HepG2 (cell line): ENCODE measurements around the gene CDH2. TPM values are rescaled to one million over a fixed set of nuclear protein-coding genes. Genes with fewer than 3 reads are reported as not detected.

ENCODE experiments used
- BRCA1 ChIP-seq: sonication (generic); formaldehyde crosslinking; IDR thresholded peaks from 2 replicates; pipeline ENCODE4 v1.4.0; 2020; ENCODE audit warnings: missing genetic modification reagents
- CC2D1A ChIP-seq: sonication (generic); formaldehyde crosslinking; IDR thresholded peaks from 2 replicates; pipeline ENCODE4 v1.8.1; 2023; ENCODE audit warnings: mild to moderate bottlenecking, missing genetic modification reagents
- GATAD2A ChIP-seq: IDR thresholded peaks from 2 replicates; pipeline ENCODE4 v1.6.1; 2016
- MAFF ChIP-seq: IDR thresholded peaks from 2 replicates; pipeline ENCODE4 v1.6.1; 2011; ENCODE audit warnings: low read depth, low read length, improper control_type of control experiment
- MZF1 ChIP-seq: sonication (generic); formaldehyde crosslinking; IDR thresholded peaks from 2 replicates; pipeline ENCODE4 v1.8.1; 2023; ENCODE audit warnings: mild to moderate bottlenecking, missing genetic modification reagents, borderline replicate concordance
- ONECUT2 ChIP-seq: sonication (generic); formaldehyde crosslinking; IDR thresholded peaks from 2 replicates; pipeline ENCODE4 v1.4.0; 2020; ENCODE audit warnings: missing genetic modification reagents
- RARA ChIP-seq: IDR thresholded peaks from 2 replicates; pipeline ENCODE4 v1.6.1; 2016; ENCODE audit warnings: missing genetic modification reagents, missing compliant biosample characterization
- REL ChIP-seq: sonication (generic); formaldehyde crosslinking; conservative IDR thresholded peaks from 2 replicates; pipeline ENCODE4 v1.8.0; 2022; ENCODE audit warnings: mild to moderate bottlenecking, missing genetic modification reagents, moderate library complexity
- SIX1 ChIP-seq: sonication (generic); formaldehyde crosslinking; IDR thresholded peaks from 2 replicates; pipeline ENCODE4 v1.4.0; 2020; ENCODE audit warnings: missing genetic modification reagents, borderline replicate concordance
- SP4 ChIP-seq: sonication (generic); formaldehyde crosslinking; IDR thresholded peaks from 2 replicates; pipeline ENCODE4 v1.8.1; 2023; ENCODE audit warnings: mild to moderate bottlenecking, missing genetic modification reagents
- ZBTB7A ChIP-seq: sonication (generic); formaldehyde crosslinking; IDR thresholded peaks from 2 replicates; pipeline ENCODE4 v1.8.0; 2022; ENCODE audit warnings: mild to moderate bottlenecking, missing genetic modification reagents
- ZFY ChIP-seq: sonication (generic); formaldehyde crosslinking; IDR thresholded peaks from 2 replicates; pipeline ENCODE4 v1.4.0; 2020; ENCODE audit warnings: missing genetic modification reagents
- ZNF749 ChIP-seq: sonication (generic); formaldehyde crosslinking; IDR thresholded peaks from 2 replicates; pipeline ENCODE4 v1.8.0; 2022; ENCODE audit warnings: mild to moderate bottlenecking, missing genetic modification reagents, moderate library complexity, borderline replicate concordance
- polyA plus RNA-seq, 8 experiments: library from polyadenylated mRNA; depleted of rRNA in 3 of 8; stranded (reverse) in 7 of 8; unstranded in 1 of 8; fragments of >200 nt; fragmentation: Illumina TruSeq in 4 of 8; extraction: Trizol in 4 of 8; gene quantifications; 2 replicates each; pipeline versions ENCODE4 v1.2.1 to v1.2.3, GENCODE V29; 2011 to 2016; ENCODE audit warnings: low read depth in 4 of 8, missing spikeins in 1 of 8, mixed read lengths in 1 of 8; ENCODE audit not compliant: insufficient read depth in 1 of 8
- total RNA-seq, 5 experiments: library from RNA; depleted of rRNA; stranded (reverse); fragments of >200 nt; fragmentation: Illumina TruSeq; extraction: Trizol; gene quantifications; 2 replicates each; pipeline ENCODE4 v1.2.3, GENCODE V29; 2016; ENCODE audit warnings: low read depth in 1 of 5
- TF ChIP-seq, protein P1 (sequence below), 2 experiments: sonication (generic) in 1 of 2; formaldehyde crosslinking in 1 of 2; IDR thresholded peaks; 2 replicates each; pipeline versions ENCODE4 v1.6.1 to v1.9.0; 2014 to 2022; ENCODE audit warnings: antibody characterized with exemption in 1 of 2, borderline replicate concordance in 1 of 2, inconsistent platforms in 1 of 2, low read depth in 1 of 2, missing genetic modification reagents in 1 of 2
- TF ChIP-seq, protein P2 (sequence below): sonication (generic); formaldehyde crosslinking; IDR thresholded peaks from 2 replicates; pipeline ENCODE4 v1.8.0; 2022; ENCODE audit warnings: mild to moderate bottlenecking, missing genetic modification reagents
- TF ChIP-seq, protein P3 (sequence below): sonication (generic); formaldehyde crosslinking; IDR thresholded peaks from 2 replicates; pipeline ENCODE4 v1.9.0; 2021; ENCODE audit warnings: missing genetic modification reagents, mild to moderate bottlenecking, borderline replicate concordance
- TF ChIP-seq, protein P4 (sequence below): sonication (generic); formaldehyde crosslinking; IDR thresholded peaks from 2 replicates; pipeline ENCODE4 v1.4.0; 2020; ENCODE audit warnings: mild to moderate bottlenecking, missing genetic modification reagents
- TF ChIP-seq, protein P5 (sequence below): sonication (generic); formaldehyde crosslinking; IDR thresholded peaks from 2 replicates; pipeline ENCODE4 v1.4.0; 2020; ENCODE audit warnings: missing genetic modification reagents

CDH2 gene
- total and polyA plus RNA-seq, 2 of the 13 experiments (the other 11 are each of a cell fraction or from before 2014, with no cell fraction given) = 18.6 to 36.1 TPM

DNA sequence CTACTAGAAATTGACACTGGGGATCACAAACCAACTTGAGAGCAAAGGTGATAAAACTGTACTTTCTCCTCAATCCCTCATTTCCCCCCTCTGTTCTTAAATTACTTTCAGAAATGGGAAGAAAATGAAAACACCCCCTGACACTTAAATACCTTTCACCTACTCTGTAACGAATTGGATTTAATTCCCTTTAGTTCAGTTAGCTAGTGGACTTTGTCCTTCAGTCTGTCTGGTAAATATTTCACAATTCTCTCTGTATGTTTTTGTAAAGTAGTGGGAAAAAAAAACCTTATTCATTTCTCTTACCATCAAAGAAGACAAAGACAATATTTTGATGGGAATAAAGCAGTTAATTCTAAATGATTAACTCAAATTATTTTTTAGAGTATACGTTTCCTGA lies 85.7 kb downstream of the CDH2 start (continued):
- TF ChIP-seq, protein P1, sequence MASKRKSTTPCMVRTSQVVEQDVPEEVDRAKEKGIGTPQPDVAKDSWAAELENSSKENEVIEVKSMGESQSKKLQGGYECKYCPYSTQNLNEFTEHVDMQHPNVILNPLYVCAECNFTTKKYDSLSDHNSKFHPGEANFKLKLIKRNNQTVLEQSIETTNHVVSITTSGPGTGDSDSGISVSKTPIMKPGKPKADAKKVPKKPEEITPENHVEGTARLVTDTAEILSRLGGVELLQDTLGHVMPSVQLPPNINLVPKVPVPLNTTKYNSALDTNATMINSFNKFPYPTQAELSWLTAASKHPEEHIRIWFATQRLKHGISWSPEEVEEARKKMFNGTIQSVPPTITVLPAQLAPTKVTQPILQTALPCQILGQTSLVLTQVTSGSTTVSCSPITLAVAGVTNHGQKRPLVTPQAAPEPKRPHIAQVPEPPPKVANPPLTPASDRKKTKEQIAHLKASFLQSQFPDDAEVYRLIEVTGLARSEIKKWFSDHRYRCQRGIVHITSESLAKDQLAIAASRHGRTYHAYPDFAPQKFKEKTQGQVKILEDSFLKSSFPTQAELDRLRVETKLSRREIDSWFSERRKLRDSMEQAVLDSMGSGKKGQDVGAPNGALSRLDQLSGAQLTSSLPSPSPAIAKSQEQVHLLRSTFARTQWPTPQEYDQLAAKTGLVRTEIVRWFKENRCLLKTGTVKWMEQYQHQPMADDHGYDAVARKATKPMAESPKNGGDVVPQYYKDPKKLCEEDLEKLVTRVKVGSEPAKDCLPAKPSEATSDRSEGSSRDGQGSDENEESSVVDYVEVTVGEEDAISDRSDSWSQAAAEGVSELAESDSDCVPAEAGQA (IDR thresholded peaks at IDR 0.05; ENCODE audit: low read depth) = no peak
- TF ChIP-seq, protein P1 (CRISPR knock-in tag; IDR thresholded peaks at IDR 0.05; ENCODE audit: borderline replicate concordance) = no peak
- TF ChIP-seq SIX1 (CRISPR knock-in tag) = peak; percentile 52; the same call in 1 of the 2 replicates
- TF ChIP-seq SP4 (CRISPR knock-in tag) = no peak
- no peak for TF ChIP-seq CC2D1A (CRISPR knock-in tag)
- no peak for TF ChIP-seq ONECUT2 (CRISPR knock-in tag)
- TF ChIP-seq, protein P2, sequence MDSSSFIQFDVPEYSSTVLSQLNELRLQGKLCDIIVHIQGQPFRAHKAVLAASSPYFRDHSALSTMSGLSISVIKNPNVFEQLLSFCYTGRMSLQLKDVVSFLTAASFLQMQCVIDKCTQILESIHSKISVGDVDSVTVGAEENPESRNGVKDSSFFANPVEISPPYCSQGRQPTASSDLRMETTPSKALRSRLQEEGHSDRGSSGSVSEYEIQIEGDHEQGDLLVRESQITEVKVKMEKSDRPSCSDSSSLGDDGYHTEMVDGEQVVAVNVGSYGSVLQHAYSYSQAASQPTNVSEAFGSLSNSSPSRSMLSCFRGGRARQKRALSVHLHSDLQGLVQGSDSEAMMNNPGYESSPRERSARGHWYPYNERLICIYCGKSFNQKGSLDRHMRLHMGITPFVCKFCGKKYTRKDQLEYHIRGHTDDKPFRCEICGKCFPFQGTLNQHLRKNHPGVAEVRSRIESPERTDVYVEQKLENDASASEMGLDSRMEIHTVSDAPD (CRISPR knock-in tag) = no peak
- TF ChIP-seq, protein P3, sequence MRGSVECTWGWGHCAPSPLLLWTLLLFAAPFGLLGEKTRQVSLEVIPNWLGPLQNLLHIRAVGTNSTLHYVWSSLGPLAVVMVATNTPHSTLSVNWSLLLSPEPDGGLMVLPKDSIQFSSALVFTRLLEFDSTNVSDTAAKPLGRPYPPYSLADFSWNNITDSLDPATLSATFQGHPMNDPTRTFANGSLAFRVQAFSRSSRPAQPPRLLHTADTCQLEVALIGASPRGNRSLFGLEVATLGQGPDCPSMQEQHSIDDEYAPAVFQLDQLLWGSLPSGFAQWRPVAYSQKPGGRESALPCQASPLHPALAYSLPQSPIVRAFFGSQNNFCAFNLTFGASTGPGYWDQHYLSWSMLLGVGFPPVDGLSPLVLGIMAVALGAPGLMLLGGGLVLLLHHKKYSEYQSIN (CRISPR knock-in tag) = no peak
- TF ChIP-seq ZBTB7A (CRISPR knock-in tag) = no peak
- TF ChIP-seq, protein P4, sequence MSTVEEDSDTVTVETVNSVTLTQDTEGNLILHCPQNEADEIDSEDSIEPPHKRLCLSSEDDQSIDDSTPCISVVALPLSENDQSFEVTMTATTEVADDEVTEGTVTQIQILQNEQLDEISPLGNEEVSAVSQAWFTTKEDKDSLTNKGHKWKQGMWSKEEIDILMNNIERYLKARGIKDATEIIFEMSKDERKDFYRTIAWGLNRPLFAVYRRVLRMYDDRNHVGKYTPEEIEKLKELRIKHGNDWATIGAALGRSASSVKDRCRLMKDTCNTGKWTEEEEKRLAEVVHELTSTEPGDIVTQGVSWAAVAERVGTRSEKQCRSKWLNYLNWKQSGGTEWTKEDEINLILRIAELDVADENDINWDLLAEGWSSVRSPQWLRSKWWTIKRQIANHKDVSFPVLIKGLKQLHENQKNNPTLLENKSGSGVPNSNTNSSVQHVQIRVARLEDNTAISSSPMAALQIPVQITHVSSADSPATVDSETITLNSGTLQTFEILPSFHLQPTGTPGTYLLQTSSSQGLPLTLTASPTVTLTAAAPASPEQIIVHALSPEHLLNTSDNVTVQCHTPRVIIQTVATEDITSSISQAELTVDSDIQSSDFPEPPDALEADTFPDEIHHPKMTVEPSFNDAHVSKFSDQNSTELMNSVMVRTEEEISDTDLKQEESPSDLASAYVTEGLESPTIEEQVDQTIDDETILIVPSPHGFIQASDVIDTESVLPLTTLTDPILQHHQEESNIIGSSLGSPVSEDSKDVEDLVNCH (CRISPR knock-in tag) = no peak
- no peak for TF ChIP-seq BRCA1 (CRISPR knock-in tag)
- TF ChIP-seq MAFF = no peak
- no peak for TF ChIP-seq ZNF749 (CRISPR knock-in tag)
- TF ChIP-seq MZF1 (CRISPR knock-in tag) = no peak
- peak; percentile 60 for TF ChIP-seq RARA (CRISPR knock-in tag)
- TF ChIP-seq REL (CRISPR knock-in tag) = no peak
- TF ChIP-seq ZFY = no peak
- peak; percentile 91 for TF ChIP-seq GATAD2A (CRISPR knock-in tag)
- TF ChIP-seq, protein P5, sequence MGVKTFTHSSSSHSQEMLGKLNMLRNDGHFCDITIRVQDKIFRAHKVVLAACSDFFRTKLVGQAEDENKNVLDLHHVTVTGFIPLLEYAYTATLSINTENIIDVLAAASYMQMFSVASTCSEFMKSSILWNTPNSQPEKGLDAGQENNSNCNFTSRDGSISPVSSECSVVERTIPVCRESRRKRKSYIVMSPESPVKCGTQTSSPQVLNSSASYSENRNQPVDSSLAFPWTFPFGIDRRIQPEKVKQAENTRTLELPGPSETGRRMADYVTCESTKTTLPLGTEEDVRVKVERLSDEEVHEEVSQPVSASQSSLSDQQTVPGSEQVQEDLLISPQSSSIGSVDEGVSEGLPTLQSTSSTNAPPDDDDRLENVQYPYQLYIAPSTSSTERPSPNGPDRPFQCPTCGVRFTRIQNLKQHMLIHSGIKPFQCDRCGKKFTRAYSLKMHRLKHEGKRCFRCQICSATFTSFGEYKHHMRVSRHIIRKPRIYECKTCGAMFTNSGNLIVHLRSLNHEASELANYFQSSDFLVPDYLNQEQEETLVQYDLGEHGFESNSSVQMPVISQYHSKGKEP (CRISPR knock-in tag) = no peak
